Measurements from ENCODE around the gene DHX35.

Gene DHX35

GRCh38 chr20:39080326-39080725, 118.2 kb downstream of the DHX35 start:
- Histone ChIP-seq H3K27me3 (ENCODE audit: control insufficient read depth in 3 of 3, insufficient read depth in 3 of 3, low read depth in 1 of 3, low read length in 3 of 3) (peaks cover 0 to 15% (median 0%) of the 10 kb centered on the region in 3 experiments), H3K14ac (ENCODE audit: low read length) (no peak overlapping the region), H3K27ac (replicated peaks; ENCODE audit: low read length) (no peak overlapping the region), H2BK120ac (ENCODE audit: low read depth, low read length) (no peak overlapping the region), H2BK5ac (ENCODE audit: low read length) (no peak overlapping the region), H3K79me1 (ENCODE audit: low read depth, low read length) (no peaks in the 10 kb centered on the region), H2AFZ (ENCODE audit: low read length) (no peak overlapping the region), H3K18ac (ENCODE audit: low read length) (no peak overlapping the region), H2BK15ac (ENCODE audit: low read length) (no peak overlapping the region), H3K4me1 (ENCODE audit: control insufficient read depth in 2 of 2, insufficient read depth in 1 of 2, low read depth in 1 of 2, low read length in 2 of 2) (no peaks in the 10 kb centered on the region), H4K91ac (ENCODE audit: low read depth, low read length, poor library complexity) (no peak overlapping the region), H3K23ac (ENCODE audit: low read depth, low read length, poor library complexity) (no peak overlapping the region), H3K36me3 (replicated peaks in 1 of 2; ENCODE audit: control insufficient read depth in 2 of 2, insufficient read depth in 2 of 2, low read length in 2 of 2) (no peaks in the 10 kb centered on the region), H3K4ac (ENCODE audit: low read length) (no peak overlapping the region), H2AK5ac (ENCODE audit: low read depth, low read length) (no peak overlapping the region), H2BK12ac (ENCODE audit: low read length) (no peak overlapping the region), H4K8ac (ENCODE audit: low read depth, low read length) (no peak overlapping the region), H3K9ac (ENCODE audit: low read depth, low read length, poor library complexity) (no peak overlapping the region), H3K4me3 (ENCODE audit: low read length in 2 of 2) (no peak overlapping the region), H3K4me2 (ENCODE audit: insufficient read depth, low read length, poor library complexity, severe bottlenecking) (no peak overlapping the region), H3K9me3 (replicated peaks in 1 of 2; ENCODE audit: control insufficient read depth in 2 of 2, insufficient read depth in 1 of 2, low read depth in 1 of 2, low read length in 2 of 2) (no peaks in the 10 kb centered on the region)
- no peak for DNase-seq (ENCODE audit: low spot score)
- no CpG with 5 or more reads among the region's 1 CpG for WGBS, 2 donors (ENCODE audit: extremely low coverage in 2 of 2, insufficient read length in 2 of 2, insufficient replicate concordance in 1 of 2)

GRCh38 chr20:39081255-39081654, 119.1 kb downstream of the DHX35 start:
- no peak overlapping the region for H3K4ac ChIP-seq (ENCODE audit: low read length)
- H3K18ac ChIP-seq (ENCODE audit: low read length) = no peak overlapping the region
- peak; percentile 78 for DNase-seq (ENCODE audit: low spot score)
- H2BK12ac ChIP-seq (ENCODE audit: low read length) = no peak overlapping the region
- no peak overlapping the region for H3K23ac ChIP-seq (ENCODE audit: low read depth, low read length, poor library complexity)
- no peak overlapping the region for H2BK5ac ChIP-seq (ENCODE audit: low read length)
- no peak overlapping the region for H3K27ac ChIP-seq (replicated peaks; ENCODE audit: low read length)
- H3K9me3 ChIP-seq (replicated peaks in 1 of 2; ENCODE audit: control insufficient read depth in 2 of 2, insufficient read depth in 1 of 2, low read depth in 1 of 2, low read length in 2 of 2) = no peaks in the 10 kb centered on the region
- no peak overlapping the region for H4K8ac ChIP-seq (ENCODE audit: low read depth, low read length)
- no peak overlapping the region for H2AK5ac ChIP-seq (ENCODE audit: low read depth, low read length)
- H2BK15ac ChIP-seq (ENCODE audit: low read length) = no peak overlapping the region
- no peak overlapping the region for H3K14ac ChIP-seq (ENCODE audit: low read length)
- no peak overlapping the region for H3K4me3 ChIP-seq (ENCODE audit: low read length in 2 of 2)
- no peak overlapping the region for H2BK120ac ChIP-seq (ENCODE audit: low read depth, low read length)
- no peak overlapping the region for H4K91ac ChIP-seq (ENCODE audit: low read depth, low read length, poor library complexity)
- peaks cover 0 to 21% (median 0%) of the 10 kb centered on the region in 3 experiments for H3K27me3 ChIP-seq (ENCODE audit: control insufficient read depth in 3 of 3, insufficient read depth in 3 of 3, low read depth in 1 of 3, low read length in 3 of 3)
- no peak overlapping the region for H2AFZ ChIP-seq (ENCODE audit: low read length)
- no peaks in the 10 kb centered on the region for H3K4me1 ChIP-seq (ENCODE audit: control insufficient read depth in 2 of 2, insufficient read depth in 1 of 2, low read depth in 1 of 2, low read length in 2 of 2)
- H3K36me3 ChIP-seq (replicated peaks in 1 of 2; ENCODE audit: control insufficient read depth in 2 of 2, insufficient read depth in 2 of 2, low read length in 2 of 2) = no peaks in the 10 kb centered on the region
- H3K9ac ChIP-seq (ENCODE audit: low read depth, low read length, poor library complexity) = no peak overlapping the region
- no peaks in the 10 kb centered on the region for H3K79me1 ChIP-seq (ENCODE audit: low read depth, low read length)
- no CpG with 5 or more reads among the region's 5 CpGs for WGBS, 2 donors (ENCODE audit: extremely low coverage in 2 of 2, insufficient read length in 2 of 2, insufficient replicate concordance in 1 of 2)
- H3K4me2 ChIP-seq (ENCODE audit: insufficient read depth, low read length, poor library complexity, severe bottlenecking) = no peak overlapping the region

GRCh38 chr20:39082622-39083398, 120.7 kb downstream of the DHX35 start:
- no peak overlapping the region for H3K18ac ChIP-seq (ENCODE audit: low read length)
- no peak overlapping the region for H3K27ac ChIP-seq (replicated peaks; ENCODE audit: low read length)
- DNase-seq (ENCODE audit: low spot score) = no peak
- no peak overlapping the region for H3K4me2 ChIP-seq (ENCODE audit: insufficient read depth, low read length, poor library complexity, severe bottlenecking)
- H3K4ac ChIP-seq (ENCODE audit: low read length) = no peak overlapping the region
- no peak overlapping the region for H2AFZ ChIP-seq (ENCODE audit: low read length)
- H3K79me1 ChIP-seq (ENCODE audit: low read depth, low read length) = no peaks in the 10 kb centered on the region
- no peaks in the 10 kb centered on the region for H3K36me3 ChIP-seq (replicated peaks in 1 of 2; ENCODE audit: control insufficient read depth in 2 of 2, insufficient read depth in 2 of 2, low read length in 2 of 2)
- H2BK12ac ChIP-seq (ENCODE audit: low read length) = no peak overlapping the region
- no peak overlapping the region for H2BK15ac ChIP-seq (ENCODE audit: low read length)
- peak overlapping the region; percentile 49 for H2AK5ac ChIP-seq (ENCODE audit: low read depth, low read length)
- no peak overlapping the region for H4K8ac ChIP-seq (ENCODE audit: low read depth, low read length)
- no peak overlapping the region for H2BK5ac ChIP-seq (ENCODE audit: low read length)
- H4K91ac ChIP-seq (ENCODE audit: low read depth, low read length, poor library complexity) = no peak overlapping the region
- no peaks in the 10 kb centered on the region for H3K4me1 ChIP-seq (ENCODE audit: control insufficient read depth in 2 of 2, insufficient read depth in 1 of 2, low read depth in 1 of 2, low read length in 2 of 2)
- H3K23ac ChIP-seq (ENCODE audit: low read depth, low read length, poor library complexity) = no peak overlapping the region
- whole genome bisulfite sequencing, 2 donors (ENCODE audit: extremely low coverage in 2 of 2, insufficient read length in 2 of 2, insufficient replicate concordance in 1 of 2) = no CpG with 5 or more reads among the region's 8 CpGs
- H3K14ac ChIP-seq (ENCODE audit: low read length) = no peak overlapping the region
- no peak overlapping the region for H3K9ac ChIP-seq (ENCODE audit: low read depth, low read length, poor library complexity)
- H3K4me3 ChIP-seq (ENCODE audit: low read length in 2 of 2) = no peak overlapping the region
- no peaks in the 10 kb centered on the region for H3K9me3 ChIP-seq (replicated peaks in 1 of 2; ENCODE audit: control insufficient read depth in 2 of 2, insufficient read depth in 1 of 2, low read depth in 1 of 2, low read length in 2 of 2)
- peaks cover 0 to 21% (median 0%) of the 10 kb centered on the region in 3 experiments for H3K27me3 ChIP-seq (ENCODE audit: control insufficient read depth in 3 of 3, insufficient read depth in 3 of 3, low read depth in 1 of 3, low read length in 3 of 3)
- no peak overlapping the region for H2BK120ac ChIP-seq (ENCODE audit: low read depth, low read length)

GRCh38 chr20:39083761-39084160, 121.6 kb downstream of the DHX35 start:
- H3K79me1 ChIP-seq (ENCODE audit: low read depth, low read length) = no peaks in the 10 kb centered on the region
- H2BK5ac ChIP-seq (ENCODE audit: low read length) = no peak overlapping the region
- H2AFZ ChIP-seq (ENCODE audit: low read length) = no peak overlapping the region
- no CpG with 5 or more reads among the region's 6 CpGs for WGBS, 2 donors (ENCODE audit: extremely low coverage in 2 of 2, insufficient read length in 2 of 2, insufficient replicate concordance in 1 of 2)
- no peak overlapping the region for H3K23ac ChIP-seq (ENCODE audit: low read depth, low read length, poor library complexity)
- peaks cover 0 to 2% of the 10 kb centered on the region in 2 donors for H3K4me1 ChIP-seq (ENCODE audit: control insufficient read depth in 2 of 2, insufficient read depth in 1 of 2, low read depth in 1 of 2, low read length in 2 of 2)
- no peak for DNase-seq (ENCODE audit: low spot score)
- no peak overlapping the region for H3K4me3 ChIP-seq (ENCODE audit: low read length in 2 of 2)
- no peak overlapping the region for H2BK120ac ChIP-seq (ENCODE audit: low read depth, low read length)
- no peak overlapping the region for H3K4me2 ChIP-seq (ENCODE audit: insufficient read depth, low read length, poor library complexity, severe bottlenecking)
- no peak overlapping the region for H2BK12ac ChIP-seq (ENCODE audit: low read length)
- H3K18ac ChIP-seq (ENCODE audit: low read length) = peak overlapping the region; percentile 30
- H4K8ac ChIP-seq (ENCODE audit: low read depth, low read length) = no peak overlapping the region
- peak overlapping the region; percentile 49 for H2AK5ac ChIP-seq (ENCODE audit: low read depth, low read length)
- H3K9me3 ChIP-seq (replicated peaks in 1 of 2; ENCODE audit: control insufficient read depth in 2 of 2, insufficient read depth in 1 of 2, low read depth in 1 of 2, low read length in 2 of 2) = no peaks in the 10 kb centered on the region
- no peak overlapping the region for H2BK15ac ChIP-seq (ENCODE audit: low read length)
- H3K36me3 ChIP-seq (replicated peaks in 1 of 2; ENCODE audit: control insufficient read depth in 2 of 2, insufficient read depth in 2 of 2, low read length in 2 of 2) = no peaks in the 10 kb centered on the region
- no peak overlapping the region for H3K9ac ChIP-seq (ENCODE audit: low read depth, low read length, poor library complexity)
- H3K27ac ChIP-seq (replicated peaks; ENCODE audit: low read length) = no peak overlapping the region
- no peak overlapping the region for H4K91ac ChIP-seq (ENCODE audit: low read depth, low read length, poor library complexity)
- H3K4ac ChIP-seq (ENCODE audit: low read length) = no peak overlapping the region
- peaks cover 0 to 21% (median 0%) of the 10 kb centered on the region in 3 experiments for H3K27me3 ChIP-seq (ENCODE audit: control insufficient read depth in 3 of 3, insufficient read depth in 3 of 3, low read depth in 1 of 3, low read length in 3 of 3)
- no peak overlapping the region for H3K14ac ChIP-seq (ENCODE audit: low read length)
